Stimulated activated CD4-positive, alpha-beta T cell treated with anti-CD3 and anti-CD28 coated beads, Interleukin-1b, Interleukin-23, amount 100 ng/mL, for 48 hours (primary cell): Measurements from ENCODE around the gene NBEA.
"Not testable (repeated sequence)": the region's sequence is repeated elsewhere in the genome, so short reads cannot be mapped to it uniquely, and the experiment has no call there.

Experiments
- DNase-seq: peaks from one replicate; pipeline ENCODE4 v3.0.0-alpha.2; 2020

NBEA gene

GRCh38 chr13:35393886-35394285 is 451.8 kb downstream of the NBEA start:
- no peak for DNase-seq

- DNase-seq: not testable (repeated sequence)
Measured at GRCh38 chr13:35408285-35408684, 466.2 kb downstream of the NBEA start.

DNA sequence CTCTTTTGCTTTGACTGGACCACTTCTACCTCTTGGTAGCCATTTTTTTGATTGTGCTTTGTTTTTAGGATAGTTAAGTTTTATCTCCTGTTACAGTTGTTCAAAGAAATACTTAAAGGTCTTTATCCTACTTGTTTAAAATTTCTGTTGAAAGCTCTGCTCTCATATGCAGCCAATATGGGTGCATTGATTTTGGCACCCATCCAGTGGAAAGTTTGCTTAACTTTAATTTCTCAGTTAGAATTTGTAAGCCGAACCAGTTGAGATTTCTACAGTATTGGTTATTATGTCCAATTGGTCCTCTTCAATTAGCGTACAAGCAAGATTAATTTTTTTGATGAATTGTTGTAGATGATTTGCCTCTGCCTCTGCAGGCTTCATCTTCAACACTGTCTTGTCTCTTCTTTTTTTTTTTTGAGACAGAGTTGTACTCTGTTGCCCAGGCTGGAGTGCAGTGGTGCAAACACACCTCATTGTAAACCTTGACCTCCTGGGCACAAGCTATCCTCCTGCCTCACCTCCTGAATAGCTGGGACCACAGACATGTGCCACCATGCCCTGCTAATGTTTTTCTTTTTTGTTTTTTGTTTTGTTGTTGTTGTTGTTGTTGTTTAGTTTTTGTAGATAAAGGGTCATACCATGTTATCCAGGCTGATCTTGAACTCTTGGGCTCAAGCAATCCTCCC is 469.1 kb downstream of the NBEA start:
- no peak for DNase-seq

DNA sequence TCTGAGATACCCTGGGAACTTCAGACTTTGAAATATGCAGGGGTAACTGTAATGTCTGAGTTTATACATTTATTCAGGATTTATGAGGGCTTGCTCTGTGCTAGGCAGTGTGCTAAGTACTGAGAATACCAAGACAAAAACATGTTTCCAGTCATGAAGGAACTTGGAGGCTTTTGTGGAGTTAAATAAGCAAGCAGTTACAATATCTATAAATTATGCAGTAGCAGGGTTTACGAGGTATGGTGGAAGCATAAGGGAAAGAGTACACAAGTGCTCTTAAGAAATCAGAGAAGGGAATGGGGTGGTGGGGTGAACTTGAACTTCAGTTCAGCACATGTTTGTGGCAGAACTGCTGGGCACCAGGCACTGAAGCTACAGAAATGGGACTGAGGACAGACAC is 506.4 kb downstream of the NBEA start:
- no peak for DNase-seq

DNA sequence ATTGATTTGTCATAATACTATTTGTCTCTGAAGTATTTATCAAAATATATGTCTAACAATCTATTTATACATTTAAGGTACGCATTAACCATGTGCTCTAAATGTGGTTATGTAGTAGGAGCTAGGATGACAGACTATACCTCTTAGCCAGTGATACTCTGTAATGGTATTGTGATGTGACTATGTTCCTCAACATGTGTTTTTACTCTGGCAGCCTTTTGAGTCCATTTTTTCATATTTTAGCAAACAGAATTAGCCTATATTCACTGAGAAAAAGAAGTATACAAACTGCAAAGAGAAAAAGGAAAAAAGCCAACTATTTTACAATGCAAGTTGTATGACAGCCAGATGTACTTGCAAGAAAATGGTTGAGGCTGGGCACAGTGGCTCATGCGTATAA is 507.8 kb downstream of the NBEA start:
- DNase-seq: no peak

DNA sequence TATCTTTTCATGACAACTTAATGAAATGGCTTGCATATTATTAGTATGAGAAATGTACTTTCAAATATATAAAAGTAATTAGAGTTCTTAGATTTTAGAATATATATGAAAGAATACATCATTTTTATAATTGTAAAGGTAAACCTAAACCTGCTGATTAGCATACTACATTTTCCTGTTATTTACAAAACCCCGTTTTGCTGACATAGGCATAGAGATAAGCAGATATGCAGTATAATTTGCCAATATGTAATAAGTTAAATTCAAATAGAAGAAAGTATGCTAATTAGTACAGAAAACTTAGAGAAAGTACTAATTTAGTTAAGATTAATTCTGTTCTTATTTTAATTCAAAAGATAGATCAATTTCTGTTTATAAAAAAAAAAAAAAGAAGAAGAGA is 513.0 kb downstream of the NBEA start:
- DNase-seq: no peak

GRCh38 chr13:35457258-35457657 is 515.2 kb downstream of the NBEA start:
- no peak for DNase-seq

- no peak for DNase-seq
Measured at GRCh38 chr13:35460061-35460460, 518.0 kb downstream of the NBEA start.

GRCh38 chr13:35465371-35465770 is 523.3 kb downstream of the NBEA start:
- no peak for DNase-seq

DNA sequence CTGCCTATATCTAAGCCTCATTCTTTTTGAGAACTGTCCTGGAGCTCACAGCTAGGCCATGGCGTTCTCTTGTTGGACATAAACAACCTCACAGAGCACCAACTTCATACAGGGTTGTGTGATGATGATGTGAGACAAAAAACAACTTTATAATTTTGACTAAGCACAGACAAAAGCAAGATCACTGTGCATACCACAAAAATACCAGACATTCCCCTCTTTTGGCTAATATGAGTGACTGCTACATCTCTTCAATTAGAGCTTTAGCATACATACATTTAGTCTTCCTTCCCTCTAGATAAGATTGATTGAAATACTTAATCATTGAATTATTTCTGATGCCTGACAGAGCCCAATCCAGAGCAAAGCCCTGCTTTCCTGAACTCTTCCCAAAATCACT is 526.1 kb downstream of the NBEA start:
- DNase-seq: no peak

GRCh38 chr13:35469806-35470525 is 527.9 kb downstream of the NBEA start:
- DNase-seq: no peak

GRCh38 chr13:35470671-35471661 is 528.9 kb downstream of the NBEA start:
- no peak for DNase-seq

DNA sequence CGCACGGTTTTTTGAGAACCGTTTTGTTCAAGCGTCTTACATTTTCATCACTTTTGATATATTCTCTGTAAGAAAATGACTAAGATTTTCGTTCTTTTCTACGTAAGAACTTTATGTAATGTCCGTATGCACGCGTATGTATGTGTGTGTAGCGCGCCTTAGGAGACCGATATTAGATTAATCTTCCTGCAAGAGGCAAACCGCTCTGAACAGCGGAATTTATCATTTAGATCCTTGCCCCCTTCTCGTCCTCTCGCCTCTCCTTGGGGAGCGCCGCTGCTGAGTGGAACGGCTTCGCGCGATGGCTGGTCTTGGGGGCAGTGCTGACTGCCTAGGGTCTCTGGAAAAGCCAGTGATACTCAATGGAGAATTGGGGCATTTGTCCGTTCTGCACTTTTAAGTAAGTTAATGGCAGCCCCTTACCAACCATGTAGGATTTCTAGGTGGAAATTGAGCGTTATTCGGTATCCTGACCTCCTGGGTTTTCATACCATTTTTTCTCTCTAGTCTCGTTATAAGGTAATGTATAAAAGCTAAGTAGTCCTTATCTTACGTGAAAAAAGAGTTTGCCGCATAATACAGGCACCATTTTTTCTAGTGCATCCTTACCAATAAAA is 529.7 kb downstream of the NBEA start:
- no peak for DNase-seq

DNA sequence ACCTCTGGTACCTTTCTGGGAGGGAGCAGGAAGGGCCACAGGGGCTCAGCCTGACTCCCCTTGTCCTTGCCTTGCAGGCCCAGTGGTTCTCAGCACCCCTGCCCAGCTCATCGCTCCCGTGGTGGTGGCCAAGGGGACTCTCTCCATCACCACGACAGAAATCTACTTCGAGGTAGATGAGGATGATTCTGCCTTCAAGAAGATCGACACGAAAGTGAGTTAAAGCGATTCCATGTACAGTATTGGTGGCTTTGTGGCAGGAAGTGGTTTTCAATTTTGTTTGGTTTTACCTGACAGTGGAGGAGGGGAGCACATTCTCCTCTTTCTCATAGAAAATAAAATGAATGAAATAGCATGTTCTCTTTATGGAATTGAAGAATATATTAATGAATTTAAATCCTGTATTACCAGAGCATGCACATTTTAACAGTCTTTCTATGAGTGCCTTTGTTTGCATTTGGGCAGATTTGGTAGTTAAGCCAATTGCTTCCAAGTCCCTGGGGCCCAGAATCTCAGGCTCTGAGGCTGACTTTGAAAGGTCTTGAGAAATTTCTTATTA is 530.3 kb downstream of the NBEA start:
- DNase-seq: no peak

GRCh38 chr13:35473206-35473775 is 531.2 kb downstream of the NBEA start:
- no peak for DNase-seq

GRCh38 chr13:35473802-35474201 is 531.7 kb downstream of the NBEA start:
- no peak for DNase-seq

DNA sequence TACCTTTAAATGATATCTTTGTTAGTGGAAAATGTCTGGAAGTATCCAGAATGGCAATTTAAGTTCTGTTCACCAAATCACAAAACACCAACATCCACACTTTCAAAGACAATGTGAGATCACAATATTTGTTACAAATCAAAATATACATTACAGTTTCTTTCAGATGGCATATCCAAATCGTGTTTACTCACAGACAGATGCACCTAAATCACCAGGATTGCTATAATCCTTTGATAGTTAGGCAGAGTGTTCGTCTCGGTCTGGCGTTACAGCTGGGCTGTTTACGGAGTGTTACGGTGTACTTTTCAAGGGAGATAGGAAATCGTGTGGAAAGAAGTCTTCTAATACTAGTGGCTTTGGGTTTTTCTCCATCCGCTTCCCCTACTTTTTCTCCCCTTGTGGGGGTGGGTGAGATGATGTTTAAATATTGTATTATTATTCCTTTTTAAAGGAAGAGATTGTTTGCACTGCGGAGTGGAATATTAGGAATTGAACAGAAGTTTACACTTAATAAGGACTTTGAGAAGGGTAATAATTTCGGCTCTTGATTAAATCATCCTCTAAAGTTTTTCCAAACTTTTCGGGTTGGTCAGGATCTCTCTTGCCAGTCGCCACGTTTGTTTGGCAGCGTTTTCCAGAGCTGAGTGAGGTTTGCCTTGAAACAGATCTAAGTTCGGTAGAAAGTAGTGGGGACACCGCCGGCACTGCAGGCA is 532.6 kb downstream of the NBEA start:
- no peak for DNase-seq

- no peak for DNase-seq
Measured at GRCh38 chr13:35475212-35475959, 533.3 kb downstream of the NBEA start.

DNA sequence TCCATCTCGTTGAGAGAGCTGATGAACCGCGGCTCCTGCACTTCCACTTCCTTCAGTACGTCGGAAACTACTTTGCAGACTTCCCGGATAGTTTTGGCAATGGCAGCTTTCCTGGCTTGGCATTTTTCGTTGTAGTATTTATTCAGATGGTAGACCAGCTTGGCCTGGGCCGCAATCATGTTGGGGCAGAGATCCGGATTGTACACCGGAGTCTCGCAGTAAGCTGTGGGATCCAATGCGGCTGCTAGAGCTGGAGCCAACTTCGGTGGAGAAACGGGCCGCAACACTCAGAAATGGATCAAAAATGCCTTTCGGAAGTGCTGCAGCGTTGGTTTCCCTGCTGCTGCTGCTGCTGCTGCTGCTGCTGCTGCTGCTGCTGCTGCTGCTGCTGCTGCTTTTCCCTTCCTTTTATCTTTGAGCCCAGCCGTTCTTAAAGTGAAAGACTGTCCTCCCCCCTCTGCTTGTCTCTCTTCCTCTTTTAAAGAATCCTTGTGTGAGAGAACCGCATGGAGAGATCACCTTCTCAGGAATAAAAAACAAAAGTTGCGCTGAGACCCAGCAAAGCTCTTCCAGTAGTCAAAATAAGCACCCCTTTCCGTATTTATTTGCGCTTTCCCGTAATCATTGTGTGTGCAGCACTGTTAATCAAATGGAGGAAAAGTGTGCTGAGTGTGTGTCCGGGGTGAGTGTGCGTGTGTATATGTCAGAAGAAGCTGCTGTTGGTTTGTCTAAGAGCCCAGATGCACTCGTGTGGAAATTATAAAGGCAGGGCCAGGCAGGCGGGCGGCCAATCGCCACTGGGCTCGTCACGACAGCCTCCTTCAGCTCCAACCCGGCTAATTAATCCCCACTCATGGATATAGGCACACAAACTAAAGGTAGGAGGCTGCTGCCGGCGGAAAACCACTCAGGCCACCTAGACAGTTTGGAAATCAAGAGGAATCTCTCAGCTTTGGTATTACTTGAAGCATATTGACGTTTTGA is 534.2 kb downstream of the NBEA start, which contains the start of gene MAB21L1:
MAB21L1 (minus strand) TSS at position 730 of the 984 bp plus-strand sequence; CDS start at position 179, 551 bp downstream.
- no peak for DNase-seq
